ENCODE results near the gene ITPK1.

DNA sequence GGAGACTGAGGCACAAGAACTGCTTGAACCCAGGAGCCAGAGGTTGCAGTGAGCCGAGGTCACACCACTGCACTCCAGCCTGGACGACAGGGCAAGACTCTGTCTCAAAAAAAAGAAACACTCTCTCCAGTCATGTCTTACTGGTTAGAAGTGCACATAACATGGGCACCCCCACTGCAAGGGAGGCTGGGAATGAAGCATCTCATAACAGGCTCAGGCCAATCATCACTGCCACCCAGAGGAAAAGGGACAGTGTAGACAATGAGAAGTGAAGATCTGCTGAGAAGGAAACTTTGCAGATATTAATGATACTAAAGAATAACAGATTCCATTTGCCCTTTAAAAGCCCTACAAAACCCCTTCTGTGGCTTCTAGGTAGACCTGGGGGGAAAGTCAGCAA lies 66.9 kb downstream of the ITPK1 start:
- TF ChIP-seq POLR2A (IDR thresholded peaks at IDR 0.05; ENCODE audit: low read depth) (no peak), EP300 (IDR thresholded peaks at IDR 0.05) (no peak), POLR2AphosphoS5 (IDR thresholded peaks at IDR 0.05) (no peak)
- TF ChIP-seq, protein P1, sequence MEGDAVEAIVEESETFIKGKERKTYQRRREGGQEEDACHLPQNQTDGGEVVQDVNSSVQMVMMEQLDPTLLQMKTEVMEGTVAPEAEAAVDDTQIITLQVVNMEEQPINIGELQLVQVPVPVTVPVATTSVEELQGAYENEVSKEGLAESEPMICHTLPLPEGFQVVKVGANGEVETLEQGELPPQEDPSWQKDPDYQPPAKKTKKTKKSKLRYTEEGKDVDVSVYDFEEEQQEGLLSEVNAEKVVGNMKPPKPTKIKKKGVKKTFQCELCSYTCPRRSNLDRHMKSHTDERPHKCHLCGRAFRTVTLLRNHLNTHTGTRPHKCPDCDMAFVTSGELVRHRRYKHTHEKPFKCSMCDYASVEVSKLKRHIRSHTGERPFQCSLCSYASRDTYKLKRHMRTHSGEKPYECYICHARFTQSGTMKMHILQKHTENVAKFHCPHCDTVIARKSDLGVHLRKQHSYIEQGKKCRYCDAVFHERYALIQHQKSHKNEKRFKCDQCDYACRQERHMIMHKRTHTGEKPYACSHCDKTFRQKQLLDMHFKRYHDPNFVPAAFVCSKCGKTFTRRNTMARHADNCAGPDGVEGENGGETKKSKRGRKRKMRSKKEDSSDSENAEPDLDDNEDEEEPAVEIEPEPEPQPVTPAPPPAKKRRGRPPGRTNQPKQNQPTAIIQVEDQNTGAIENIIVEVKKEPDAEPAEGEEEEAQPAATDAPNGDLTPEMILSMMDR (IDR thresholded peaks at IDR 0.05), result no peak

All from esophagus muscularis mucosa (tissue), 4 donors.